SK-N-SH treated with all-trans-retinoic acid at 6 μM for 48 hours (cell line): Measurements from ENCODE around the gene BIRC3.

ENCODE experiments used
- ARNTL ChIP-seq: fragments of 450-650 bp; formaldehyde crosslinking; IDR thresholded peaks from 2 replicates; pipeline ENCODE4 v1.5.0; 2020; ENCODE audit warnings: low read depth, mild to moderate bottlenecking, moderate library complexity, borderline replicate concordance
- BACH2 ChIP-seq: fragments of 250-450 bp; sonication (Bioruptor Pico); IDR thresholded peaks from 2 replicates; pipeline ENCODE4 v1.9.0; 2021; ENCODE audit warnings: mild to moderate bottlenecking, borderline replicate concordance
- ESRRG ChIP-seq: fragments of 250-450 bp; sonication (Bioruptor Pico); IDR thresholded peaks from 2 replicates; pipeline ENCODE4 v1.6.1; 2021; ENCODE audit warnings: mild to moderate bottlenecking
- GLIS3 ChIP-seq: fragments of 250-450 bp; sonication (Bioruptor Pico); IDR thresholded peaks from 2 replicates; pipeline ENCODE4 v1.5.0; 2020; ENCODE audit warnings: mild to moderate bottlenecking, moderate library complexity
- OSR1 ChIP-seq: fragments of 250-450 bp; sonication (Bioruptor Pico); IDR thresholded peaks from 2 replicates; pipeline ENCODE4 v1.8.0; 2022; ENCODE audit warnings: moderate library complexity, mild to moderate bottlenecking, inconsistent platforms
- PATZ1 ChIP-seq: fragments of 250-450 bp; sonication (Bioruptor Pico); IDR thresholded peaks from 2 replicates; pipeline ENCODE4 v1.8.0; 2020; ENCODE audit warnings: mild to moderate bottlenecking, moderate library complexity, borderline replicate concordance
- RARB ChIP-seq: fragments of 250-450 bp; sonication (Bioruptor Pico); IDR thresholded peaks from 2 replicates; pipeline ENCODE4 v1.8.0; 2021; ENCODE audit warnings: mild to moderate bottlenecking, moderate library complexity
- TCF4 ChIP-seq: fragments of 250-450 bp; sonication (Bioruptor Pico); IDR thresholded peaks from 2 replicates; pipeline ENCODE4 v1.8.0; 2021; ENCODE audit warnings: mild to moderate bottlenecking, moderate library complexity, borderline replicate concordance
- TOX ChIP-seq: fragments of 250-450 bp; sonication (Bioruptor Pico); IDR thresholded peaks from 2 replicates; pipeline ENCODE4 v1.8.0; 2021; ENCODE audit warnings: mild to moderate bottlenecking, moderate library complexity, borderline replicate concordance
- ZFP30 ChIP-seq: fragments of 450-650 bp; formaldehyde crosslinking; IDR thresholded peaks from 2 replicates; pipeline ENCODE4 v1.5.0; 2022; ENCODE audit warnings: mild to moderate bottlenecking, moderate library complexity
- ZNF8 ChIP-seq: fragments of 450-650 bp; formaldehyde crosslinking; IDR thresholded peaks from 2 replicates; pipeline ENCODE4 v1.5.0; 2020; ENCODE audit warnings: mild to moderate bottlenecking, moderate library complexity

- no peak for TF ChIP-seq PATZ1
- TF ChIP-seq ESRRG (CRISPR knock-in tag), result no peak
- TF ChIP-seq ZFP30 (CRISPR knock-in tag), result no peak
- no peak for TF ChIP-seq TOX (CRISPR knock-in tag)
- TF ChIP-seq ZNF8, result no peak
- no peak for TF ChIP-seq BACH2 (CRISPR knock-in tag)
- TF ChIP-seq ARNTL (CRISPR knock-in tag), result no peak
- no peak for TF ChIP-seq OSR1
- TF ChIP-seq RARB (CRISPR knock-in tag), result no peak
- TF ChIP-seq GLIS3 (CRISPR knock-in tag), result no peak
- TF ChIP-seq TCF4 (CRISPR knock-in tag), result no peak
Observed at GRCh38 chr11:102313238-102313940, 3.9 kb upstream of the BIRC3 start.
